ENCODE results near the gene PI4K2B. TPM values are rescaled to one million over a fixed set of nuclear protein-coding genes. Genes with fewer than 3 reads are reported as not detected.
A peak's percentile ranks its signal among the peaks of the same experiment; 100 is the strongest.

The PI4K2B gene
- total RNA-seq, 2 donors from 2014 or later = 29.5 to 32.5 TPM

- peak overlapping the region in 1 of 2 donors; percentile 10 for H3K4me3 Mint-ChIP-seq
- peaks cover 11% of the 10 kb centered on the region for H3K4me1 Mint-ChIP-seq (ENCODE audit: low read depth)
- ATAC-seq (replicated peaks in 1 of 2) (no peak), DNase-seq (no peak)
- no peak overlapping the region for H3K27ac Mint-ChIP-seq
- H3K27me3 Mint-ChIP-seq (ENCODE audit: low read depth) = peaks cover 8% of the 10 kb centered on the region
- H3K9me3 Mint-ChIP-seq = no peaks in the 10 kb centered on the region
- H3K36me3 Mint-ChIP-seq (ENCODE audit: insufficient read depth in 2 of 2) = no peaks in the 10 kb centered on the region
Measured at GRCh38 chr4:25297528-25298242, 63.9 kb downstream of the PI4K2B start.

DNA sequence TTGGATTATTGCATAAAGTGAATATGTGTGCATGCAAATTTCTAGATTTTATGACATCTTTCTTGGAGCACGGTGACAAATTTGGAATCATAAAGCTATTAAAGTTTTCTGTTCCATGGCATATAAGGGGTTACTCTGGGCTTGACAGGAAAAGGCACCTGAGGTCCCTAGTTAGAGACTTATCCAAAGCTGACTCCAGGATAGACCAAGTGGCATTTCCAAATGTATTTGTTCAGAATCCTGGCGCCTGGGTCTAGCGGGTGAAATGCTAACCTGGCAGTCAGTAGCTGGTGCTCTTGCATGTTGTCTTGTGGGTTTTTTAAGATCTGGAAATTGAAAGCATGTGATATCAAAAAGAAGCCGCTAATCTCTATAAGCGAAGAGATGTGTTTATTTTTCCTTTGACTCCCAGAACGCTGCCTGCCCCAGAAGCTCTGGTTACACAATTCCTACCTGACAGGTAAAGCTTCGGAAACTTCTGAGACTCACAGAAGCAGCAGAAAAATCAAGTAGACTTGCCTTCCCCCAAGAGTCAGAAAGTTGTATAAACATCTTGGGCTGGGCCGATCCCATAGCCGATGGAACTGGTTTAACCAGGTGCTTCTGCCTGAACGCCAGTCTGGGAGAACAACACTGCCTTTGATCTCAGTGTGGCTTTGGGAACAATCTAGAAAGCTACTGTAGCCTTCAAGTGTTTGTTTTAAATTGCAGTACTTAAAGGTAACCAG lies 65.8 kb downstream of the PI4K2B start:
- DNase-seq = no peak
- peaks cover 8% of the 10 kb centered on the region for H3K27me3 Mint-ChIP-seq (ENCODE audit: low read depth)
- no peak for ATAC-seq (replicated peaks in 1 of 2)
- H3K4me1 Mint-ChIP-seq (ENCODE audit: low read depth) = peaks cover 11% of the 10 kb centered on the region
- no peaks in the 10 kb centered on the region for H3K36me3 Mint-ChIP-seq (ENCODE audit: insufficient read depth in 2 of 2)
- no peaks in the 10 kb centered on the region for H3K9me3 Mint-ChIP-seq
- H3K27ac Mint-ChIP-seq = no peak overlapping the region
- H3K4me3 Mint-ChIP-seq = no peak overlapping the region

GRCh38 chr4:25301471-25301870 lies 67.6 kb downstream of the PI4K2B start:
- peaks cover 11% of the 10 kb centered on the region for H3K4me1 Mint-ChIP-seq (ENCODE audit: low read depth)
- ATAC-seq (replicated peaks in 1 of 2) (no peak), DNase-seq (no peak)
- peaks cover 8% of the 10 kb centered on the region for H3K27me3 Mint-ChIP-seq (ENCODE audit: low read depth)
- no peaks in the 10 kb centered on the region for H3K9me3 Mint-ChIP-seq
- H3K4me3 Mint-ChIP-seq = no peak overlapping the region
- no peak overlapping the region for H3K27ac Mint-ChIP-seq
- H3K36me3 Mint-ChIP-seq (ENCODE audit: insufficient read depth in 2 of 2) = no peaks in the 10 kb centered on the region

- no peak overlapping the region for H3K27ac Mint-ChIP-seq
- no peak overlapping the region for H3K4me3 Mint-ChIP-seq
- no peaks in the 10 kb centered on the region for H3K36me3 Mint-ChIP-seq (ENCODE audit: insufficient read depth in 2 of 2)
- no peak for ATAC-seq (replicated peaks in 1 of 2)
- peaks cover 9% of the 10 kb centered on the region for H3K4me1 Mint-ChIP-seq (ENCODE audit: low read depth)
- H3K9me3 Mint-ChIP-seq = no peaks in the 10 kb centered on the region
- H3K27me3 Mint-ChIP-seq (ENCODE audit: low read depth) = peaks cover 8% of the 10 kb centered on the region
- no peak for DNase-seq
Measured at GRCh38 chr4:25302626-25303025, 68.8 kb downstream of the PI4K2B start.

DNA sequence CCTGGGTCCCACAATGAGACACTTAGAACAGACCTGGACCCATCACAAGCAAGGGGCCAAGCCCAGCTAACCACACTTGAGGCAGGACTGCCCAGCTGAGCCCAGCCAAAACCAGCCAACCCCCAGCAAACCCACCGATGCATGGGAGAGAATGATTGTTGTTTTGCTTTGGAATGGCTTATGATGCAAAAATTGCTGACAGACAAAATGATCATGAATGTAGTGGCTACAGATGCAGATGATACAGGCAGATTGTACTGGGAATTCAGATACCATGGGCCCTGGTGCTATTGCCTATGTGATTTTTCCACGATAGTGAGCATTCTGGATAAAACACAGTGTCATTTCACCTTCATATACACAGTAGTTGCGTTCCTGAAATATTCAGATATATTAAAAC lies 69.7 kb downstream of the PI4K2B start:
- Mint-ChIP-seq H3K27ac (no peak overlapping the region), H3K27me3 (ENCODE audit: low read depth) (peaks cover 8% of the 10 kb centered on the region), H3K9me3 (no peaks in the 10 kb centered on the region), H3K4me1 (ENCODE audit: low read depth) (no peaks in the 10 kb centered on the region), H3K4me3 (no peak overlapping the region), H3K36me3 (ENCODE audit: insufficient read depth in 2 of 2) (no peaks in the 10 kb centered on the region)
- no peak for DNase-seq
- no peak for ATAC-seq (replicated peaks in 1 of 2)

- no peak overlapping the region for H3K4me3 Mint-ChIP-seq
- no peaks in the 10 kb centered on the region for H3K27me3 Mint-ChIP-seq (ENCODE audit: low read depth)
- no peak for ATAC-seq (replicated peaks in 1 of 2)
- H3K9me3 Mint-ChIP-seq = no peaks in the 10 kb centered on the region
- H3K36me3 Mint-ChIP-seq (ENCODE audit: insufficient read depth in 2 of 2) = no peaks in the 10 kb centered on the region
- H3K4me1 Mint-ChIP-seq (ENCODE audit: low read depth) = no peaks in the 10 kb centered on the region
- DNase-seq = no peak
- H3K27ac Mint-ChIP-seq = no peak overlapping the region
Measured at GRCh38 chr4:25306518-25307057, 72.8 kb downstream of the PI4K2B start.

DNA sequence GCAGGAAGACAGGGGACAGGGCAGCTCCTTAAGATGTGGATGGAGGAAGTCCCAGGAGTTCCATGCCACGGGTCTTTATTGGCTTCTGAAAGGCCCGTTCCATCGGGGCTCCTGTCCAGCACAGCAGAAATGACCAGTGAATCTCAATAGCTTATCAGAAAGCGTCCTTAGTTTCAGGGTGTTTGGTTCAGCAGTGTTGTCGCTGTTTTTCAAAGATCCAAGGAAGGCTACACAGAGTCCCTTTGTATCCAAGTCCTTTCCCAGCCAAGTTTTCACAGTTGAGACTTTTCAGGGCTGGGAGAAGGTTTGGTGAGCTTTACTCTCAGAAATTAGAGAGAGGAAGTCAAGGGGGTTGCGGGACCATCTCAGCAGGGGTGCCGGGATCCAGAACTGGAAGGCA lies 73.8 kb downstream of the PI4K2B start:
- ATAC-seq (replicated peaks in 1 of 2) (no peak), DNase-seq (no peak)
- H3K27ac Mint-ChIP-seq = no peak overlapping the region
- peaks cover 5% of the 10 kb centered on the region for H3K4me1 Mint-ChIP-seq (ENCODE audit: low read depth)
- H3K27me3 Mint-ChIP-seq (ENCODE audit: low read depth) = no peaks in the 10 kb centered on the region
- H3K36me3 Mint-ChIP-seq (ENCODE audit: insufficient read depth in 2 of 2) = peaks cover 0 to under 1% of the 10 kb centered on the region in 2 donors
- H3K9me3 Mint-ChIP-seq = no peaks in the 10 kb centered on the region
- no peak overlapping the region for H3K4me3 Mint-ChIP-seq

- Mint-ChIP-seq H3K4me3 (no peak overlapping the region), H3K9me3 (no peaks in the 10 kb centered on the region), H3K4me1 (ENCODE audit: low read depth) (peaks cover 6% of the 10 kb centered on the region), H3K27me3 (ENCODE audit: low read depth) (no peaks in the 10 kb centered on the region), H3K27ac (no peak overlapping the region), H3K36me3 (ENCODE audit: insufficient read depth in 2 of 2) (peaks cover 0 to 2% of the 10 kb centered on the region in 2 donors)
- ATAC-seq (replicated peaks in 1 of 2) (no peak), DNase-seq (no peak)
Measured at GRCh38 chr4:25308306-25308705, 74.5 kb downstream of the PI4K2B start.

DNA sequence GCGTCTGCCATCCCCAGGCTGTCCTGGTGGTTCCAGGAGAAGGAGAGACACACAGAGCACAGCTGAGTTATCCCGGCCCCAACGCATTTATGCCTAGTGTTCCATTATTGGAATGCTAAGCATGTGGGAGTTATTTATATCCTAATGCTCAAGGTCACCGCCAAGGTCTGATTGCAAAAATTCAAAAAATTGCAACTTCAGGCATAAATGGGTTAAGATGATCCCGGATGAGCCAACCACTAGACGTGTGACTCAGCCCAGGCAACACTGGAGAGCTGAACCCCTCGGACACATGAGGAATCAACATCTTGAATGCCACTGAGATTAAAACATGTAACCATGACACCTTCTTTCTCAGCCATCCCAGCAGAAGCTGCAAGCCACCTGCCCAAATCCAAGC lies 74.9 kb downstream of the PI4K2B start:
- H3K27ac Mint-ChIP-seq = no peak overlapping the region
- ATAC-seq (replicated peaks in 1 of 2) = no peak
- DNase-seq = no peak
- no peak overlapping the region for H3K4me3 Mint-ChIP-seq
- H3K36me3 Mint-ChIP-seq (ENCODE audit: insufficient read depth in 2 of 2) = peaks cover 0 to 2% of the 10 kb centered on the region in 2 donors
- no peaks in the 10 kb centered on the region for H3K9me3 Mint-ChIP-seq
- H3K4me1 Mint-ChIP-seq (ENCODE audit: low read depth) = peaks cover 11% of the 10 kb centered on the region
- no peaks in the 10 kb centered on the region for H3K27me3 Mint-ChIP-seq (ENCODE audit: low read depth)

- Mint-ChIP-seq H3K4me3 (peak overlapping the region in 1 of 2 donors; percentile 37), H3K36me3 (ENCODE audit: insufficient read depth in 2 of 2) (peaks cover 0 to 3% of the 10 kb centered on the region in 2 donors), H3K4me1 (ENCODE audit: low read depth) (peaks cover 26% of the 10 kb centered on the region), H3K9me3 (no peaks in the 10 kb centered on the region), H3K27ac (peak overlapping the region; percentile 43), H3K27me3 (ENCODE audit: low read depth) (no peaks in the 10 kb centered on the region)
- DNase-seq (no peak), ATAC-seq (replicated peaks in 1 of 2) (no peak)
Measured at GRCh38 chr4:25310066-25310802, 76.4 kb downstream of the PI4K2B start.

DNA sequence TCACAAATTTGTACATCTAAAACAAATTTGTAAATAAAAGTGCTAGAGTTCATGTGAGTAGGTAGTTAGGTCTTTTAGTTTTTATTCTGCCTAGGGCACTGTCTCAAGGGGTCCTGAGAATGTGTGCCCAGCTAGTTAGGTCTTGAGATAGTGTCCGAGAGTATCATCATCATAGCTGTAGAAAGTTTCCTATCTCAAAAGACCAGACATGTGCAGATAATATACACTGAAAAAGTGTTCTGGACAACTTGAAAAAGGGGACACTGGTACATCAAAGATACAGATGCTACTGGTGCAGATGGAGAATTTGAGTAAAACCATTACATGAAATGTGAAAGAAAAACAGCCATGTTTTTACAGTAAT lies 77.0 kb downstream of the PI4K2B start:
- Mint-ChIP-seq H3K4me1 (ENCODE audit: low read depth) (peaks cover 26% of the 10 kb centered on the region), H3K27me3 (ENCODE audit: low read depth) (no peaks in the 10 kb centered on the region), H3K9me3 (no peaks in the 10 kb centered on the region), H3K27ac (peak overlapping the region; percentile 43), H3K36me3 (ENCODE audit: insufficient read depth in 2 of 2) (peaks cover 0 to 3% of the 10 kb centered on the region in 2 donors), H3K4me3 (peak overlapping the region in 1 of 2 donors; percentile 37)
- no peak for DNase-seq
- no peak for ATAC-seq (replicated peaks in 1 of 2)

GRCh38 chr4:25312496-25313200 lies 78.8 kb downstream of the PI4K2B start, which contains the start of gene ZCCHC4:
Gene ZCCHC4 (plus strand): TSS chr4:25312774. CDS start chr4:25312810, 36 bp downstream.
- peak within 1 kb of the TSS; percentile 99 for H3K27ac Mint-ChIP-seq
- H3K4me1 Mint-ChIP-seq (ENCODE audit: low read depth) = peaks cover 39% of the 10 kb centered on the region
- DNase-seq (peak; percentile 85 to 95), ATAC-seq (replicated peaks in 1 of 2) (peak; percentile 96 to 97)
- H3K27me3 Mint-ChIP-seq (ENCODE audit: low read depth) = no peaks in the 10 kb centered on the region
- peak within 1 kb of the TSS; percentile 99 to 100 for H3K4me3 Mint-ChIP-seq
- no peaks in the 10 kb centered on the region for H3K9me3 Mint-ChIP-seq
- peaks cover 0 to 14% of the 10 kb centered on the region in 2 donors for H3K36me3 Mint-ChIP-seq (ENCODE audit: insufficient read depth in 2 of 2)
